Prostate gland (tissue), 2 donors: ENCODE results near the gene METTL4. TPM values are rescaled to one million over a fixed set of nuclear protein-coding genes. Genes with fewer than 3 reads are reported as not detected.

Experiments
- DNase-seq: peaks from one replicate; pipeline ENCODE4 v3.0.0-alpha.2; 2019; ENCODE audit warnings: low spot score
- H3K27ac ChIP-seq, 2 donors: fragments of 200-600 bp; sonication (generic); 2 replicates each; pipeline ENCODE4 v1.5.1; 2017 to 2019
- H3K27me3 ChIP-seq: fragments of 200-600 bp; sonication (generic); replicated peaks from 2 replicates; pipeline ENCODE4 v1.5.1; 2019; ENCODE audit not compliant: insufficient read depth
- H3K36me3 ChIP-seq, 2 donors: fragments of 200-600 bp; sonication (generic); 1 replicate in 1 of 2; 2 replicates in 1 of 2; pipeline versions ENCODE4 v1.5.1 to v1.8.1; 2017 to 2019
- H3K4me1 ChIP-seq: fragments of 200-600 bp; sonication (generic); replicated peaks from 2 replicates; pipeline ENCODE4 v1.5.1; 2019
- H3K4me3 ChIP-seq, 2 donors: fragments of 200-600 bp; sonication (generic); 2 replicates each; pipeline ENCODE4 v1.5.1; 2017 to 2019
- H3K9me3 ChIP-seq: fragments of 200-600 bp; sonication (generic); 2 replicates; pipeline ENCODE4 v1.5.1; 2017
- POLR2A ChIP-seq: fragments of 450-650 bp; IDR thresholded peaks from one replicate; pipeline ENCODE4 v1.6.1; 2016; ENCODE audit warnings: antibody characterized with exemption, mild to moderate bottlenecking
- POLR2AphosphoS5 ChIP-seq: sonication (generic); formaldehyde crosslinking; IDR thresholded peaks from one replicate; pipeline ENCODE4 v1.6.1; 2017; ENCODE audit warnings: antibody characterized with exemption
- WGBS: methylation state at CpG from one replicate; pipeline ENCODE4 v1.1.5; 2018; 5-methylcytosine and 5-hydroxymethylcytosine counted together
- intact Hi-C: fragments of 100-400 bp; cut with DNase I; formaldehyde crosslinking; loops from one replicate; pipeline ENCODE4 v1.14.2; 2022
- total RNA-seq, 2 donors: library from RNA; depleted of rRNA; stranded (reverse); fragments of >200 nt; gene quantifications; one replicate each; pipeline ENCODE4 v1.1.0, GENCODE V29; 2016
- TF ChIP-seq, protein P1 (sequence below), 4 experiments: fragments of 200-600 bp in 2 of 4; fragments of 450-650 bp in 2 of 4; sonication (generic) in 2 of 4; IDR thresholded peaks; 1 replicate in 3 of 4; 2 replicates in 1 of 4; pipeline ENCODE4 v1.5.1; 2016 to 2019; ENCODE audit warnings: antibody characterized with exemption in 4 of 4, mild to moderate bottlenecking in 2 of 4, moderate library complexity in 2 of 4

METTL4 gene
- total RNA-seq, 2 donors from 2014 or later: 5.2 to 8.3 TPM

- no peak overlapping the region for H3K27ac ChIP-seq
- TF ChIP-seq, protein P1, sequence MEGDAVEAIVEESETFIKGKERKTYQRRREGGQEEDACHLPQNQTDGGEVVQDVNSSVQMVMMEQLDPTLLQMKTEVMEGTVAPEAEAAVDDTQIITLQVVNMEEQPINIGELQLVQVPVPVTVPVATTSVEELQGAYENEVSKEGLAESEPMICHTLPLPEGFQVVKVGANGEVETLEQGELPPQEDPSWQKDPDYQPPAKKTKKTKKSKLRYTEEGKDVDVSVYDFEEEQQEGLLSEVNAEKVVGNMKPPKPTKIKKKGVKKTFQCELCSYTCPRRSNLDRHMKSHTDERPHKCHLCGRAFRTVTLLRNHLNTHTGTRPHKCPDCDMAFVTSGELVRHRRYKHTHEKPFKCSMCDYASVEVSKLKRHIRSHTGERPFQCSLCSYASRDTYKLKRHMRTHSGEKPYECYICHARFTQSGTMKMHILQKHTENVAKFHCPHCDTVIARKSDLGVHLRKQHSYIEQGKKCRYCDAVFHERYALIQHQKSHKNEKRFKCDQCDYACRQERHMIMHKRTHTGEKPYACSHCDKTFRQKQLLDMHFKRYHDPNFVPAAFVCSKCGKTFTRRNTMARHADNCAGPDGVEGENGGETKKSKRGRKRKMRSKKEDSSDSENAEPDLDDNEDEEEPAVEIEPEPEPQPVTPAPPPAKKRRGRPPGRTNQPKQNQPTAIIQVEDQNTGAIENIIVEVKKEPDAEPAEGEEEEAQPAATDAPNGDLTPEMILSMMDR (IDR thresholded peaks at IDR 0.05): no peak
- TF ChIP-seq POLR2A: no peak
- no peak for TF ChIP-seq POLR2AphosphoS5
- intact Hi-C loops: no loop called here
- 82% methylated on average over 5 of the region's 5 CpGs for WGBS
- no peaks in the 10 kb centered on the region for H3K4me1 ChIP-seq
- no peaks in the 10 kb centered on the region for H3K9me3 ChIP-seq
- no peak for DNase-seq
- H3K36me3 ChIP-seq: no peaks in the 10 kb centered on the region
- H3K27me3 ChIP-seq: no peaks in the 10 kb centered on the region
- no peak overlapping the region for H3K4me3 ChIP-seq
Measured at GRCh38 chr18:2515908-2516625, 55.2 kb downstream of the METTL4 start.

DNA sequence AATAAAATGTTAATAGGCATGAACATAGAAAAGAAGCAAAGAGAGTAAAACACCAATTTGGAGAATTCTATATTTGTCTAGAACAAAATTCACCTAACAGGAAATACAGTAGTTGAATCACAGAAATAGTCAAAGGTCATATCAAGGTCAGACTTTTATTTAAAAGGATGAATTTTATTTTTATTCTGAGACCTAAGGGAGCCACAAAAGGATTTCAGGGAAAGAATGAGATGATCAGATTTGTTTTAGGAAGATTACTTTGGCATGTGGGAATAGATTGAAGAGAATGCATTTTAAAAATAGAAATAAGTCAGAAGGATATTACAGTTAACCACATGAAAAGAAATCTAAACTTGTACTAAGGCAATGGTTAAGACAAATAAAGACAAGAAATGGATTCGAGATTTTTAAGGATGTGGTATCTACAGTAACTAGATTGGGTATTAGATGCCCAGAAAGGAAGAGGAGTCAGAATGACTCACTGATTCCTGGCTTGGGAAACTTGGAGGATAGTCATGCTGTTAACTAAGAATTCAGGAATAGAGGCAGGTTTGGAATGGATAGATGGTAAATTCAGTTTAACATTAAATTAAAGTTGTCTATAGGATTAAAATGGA lies 56.0 kb downstream of the METTL4 start:
- intact Hi-C loops: no loop called here
- 41% methylated on average over 1 of the region's 1 CpG for WGBS
- H3K4me3 ChIP-seq: no peak overlapping the region
- H3K36me3 ChIP-seq: no peaks in the 10 kb centered on the region
- H3K9me3 ChIP-seq: no peaks in the 10 kb centered on the region
- no peak for TF ChIP-seq POLR2AphosphoS5
- TF ChIP-seq POLR2A: no peak
- TF ChIP-seq, protein P1 (IDR thresholded peaks at IDR 0.05): no peak
- DNase-seq: no peak
- H3K27ac ChIP-seq: no peak overlapping the region
- no peaks in the 10 kb centered on the region for H3K4me1 ChIP-seq
- no peaks in the 10 kb centered on the region for H3K27me3 ChIP-seq

DNA sequence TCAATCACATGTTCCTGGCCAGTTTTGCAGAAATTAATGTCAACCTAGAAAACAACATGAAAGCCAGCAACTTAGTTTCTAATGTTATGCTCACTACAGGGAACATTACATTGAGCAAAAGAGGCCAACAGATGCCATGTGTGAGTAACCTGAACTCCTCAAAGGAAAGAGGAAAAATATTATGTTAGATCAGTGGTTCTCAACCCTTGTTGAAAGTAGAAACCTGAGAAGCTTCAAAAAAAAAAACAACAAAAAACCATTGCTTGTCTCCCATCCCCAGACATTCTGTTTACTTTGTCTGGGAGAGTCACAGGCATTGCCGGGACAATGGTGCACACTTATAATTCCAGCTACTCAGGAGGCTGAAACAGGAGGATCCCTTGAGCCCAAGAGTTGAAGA lies 57.7 kb downstream of the METTL4 start:
- intact Hi-C loops: no loop called here
- H3K27me3 ChIP-seq: no peaks in the 10 kb centered on the region
- H3K27ac ChIP-seq: no peak overlapping the region
- no peaks in the 10 kb centered on the region for H3K9me3 ChIP-seq
- no peak overlapping the region for H3K4me3 ChIP-seq
- WGBS: 25% methylated on average over 1 of the region's 1 CpG
- H3K36me3 ChIP-seq: no peaks in the 10 kb centered on the region
- TF ChIP-seq, protein P1 (IDR thresholded peaks at IDR 0.05): no peak
- TF ChIP-seq POLR2AphosphoS5: no peak
- no peak for TF ChIP-seq POLR2A
- H3K4me1 ChIP-seq: no peaks in the 10 kb centered on the region
- no peak for DNase-seq

- Histone ChIP-seq H3K27ac (no peak overlapping the region), H3K4me1 (no peaks in the 10 kb centered on the region), H3K4me3 (no peak overlapping the region), H3K27me3 (no peaks in the 10 kb centered on the region), H3K9me3 (no peaks in the 10 kb centered on the region), H3K36me3 (no peaks in the 10 kb centered on the region)
- DNase-seq: no peak
- WGBS: 100% methylated on average over 2 of the region's 2 CpGs
- intact Hi-C loops: no loop called here
- TF ChIP-seq, protein P1 (IDR thresholded peaks at IDR 0.05): no peak
- TF ChIP-seq POLR2A (no peak), POLR2AphosphoS5 (no peak)
Measured at GRCh38 chr18:2512059-2512458, 59.2 kb downstream of the METTL4 start.

- TF ChIP-seq POLR2AphosphoS5 (no peak), POLR2A (no peak)
- TF ChIP-seq, protein P1 (IDR thresholded peaks at IDR 0.05): no peak
- Histone ChIP-seq H3K4me1 (no peaks in the 10 kb centered on the region), H3K36me3 (no peaks in the 10 kb centered on the region), H3K27ac (no peak overlapping the region), H3K4me3 (no peak overlapping the region), H3K27me3 (no peaks in the 10 kb centered on the region), H3K9me3 (no peaks in the 10 kb centered on the region)
- WGBS: 90% methylated on average over 3 of the region's 3 CpGs
- intact Hi-C loops: no loop called here
- DNase-seq: no peak
Measured at GRCh38 chr18:2511451-2511850, 59.9 kb downstream of the METTL4 start.
